HG02678 (cell line): ENCODE data around the gene XPNPEP3.

ENCODE experiments used
- ATAC-seq: cut with Tn5 transposase; IDR thresholded peaks from one replicate; pipeline ENCODE4 v1.9.1; 2021; ENCODE audit warnings: mild to moderate bottlenecking, moderate library complexity; ENCODE audit not compliant: unreplicated experiment

The XPNPEP3 gene

DNA sequence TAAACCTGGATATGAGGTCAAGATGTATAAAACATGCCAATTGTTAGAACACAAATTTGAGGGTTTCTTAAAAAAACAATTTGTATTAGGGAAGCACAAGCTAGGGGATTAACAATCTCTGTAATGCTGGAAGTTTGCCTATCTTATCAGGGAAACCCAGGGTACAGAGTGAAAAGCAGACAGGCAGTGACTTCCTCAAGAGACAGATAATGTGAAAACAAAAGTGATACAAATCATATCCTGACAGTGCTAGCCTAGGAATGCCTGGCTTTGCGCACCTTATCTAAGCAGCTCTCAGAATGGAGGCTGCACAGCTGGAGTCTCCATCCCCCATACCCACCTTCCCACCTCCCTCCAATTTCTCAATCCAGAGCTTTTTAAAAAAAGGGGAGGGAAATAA lies 71.7 kb downstream of the XPNPEP3 start:
- no peak for ATAC-seq

DNA sequence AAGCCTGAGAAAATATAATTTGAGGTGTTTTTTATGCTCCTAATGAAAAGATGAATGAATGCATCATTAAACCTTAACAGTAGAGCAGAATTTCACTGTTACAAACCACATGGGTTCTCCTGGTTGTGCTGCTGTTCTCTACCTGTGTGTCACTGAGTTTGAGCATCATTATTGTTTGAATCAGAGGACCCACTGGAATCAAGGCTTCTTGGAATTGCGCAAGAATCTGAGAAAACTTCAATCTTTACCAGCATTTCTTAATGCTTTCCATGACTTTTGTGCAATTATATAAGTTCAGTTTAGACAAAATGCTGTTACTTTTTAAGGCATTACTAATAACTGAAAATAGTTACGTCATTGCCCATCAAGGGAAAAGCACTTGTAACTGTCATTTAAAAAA lies 75.4 kb downstream of the XPNPEP3 start:
- ATAC-seq, result no peak

DNA sequence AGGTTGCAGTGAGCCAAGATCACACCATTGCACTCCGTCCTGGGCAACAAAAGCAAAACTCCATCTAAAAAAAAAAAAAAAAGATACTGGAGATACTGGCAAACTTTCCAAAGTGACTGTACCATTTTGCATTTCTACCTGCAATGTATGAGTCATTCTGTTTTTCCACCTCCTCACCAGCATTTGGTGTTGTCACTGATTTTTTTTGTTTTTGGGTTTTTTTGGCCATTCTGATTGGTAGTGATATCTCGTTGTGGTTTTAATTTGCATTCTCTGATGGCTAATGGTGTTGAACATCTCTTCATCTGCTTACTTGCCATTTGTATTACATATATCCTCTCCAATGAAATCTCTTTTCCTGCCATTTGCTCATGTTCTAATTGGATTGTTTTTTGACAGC lies 82.3 kb downstream of the XPNPEP3 start:
- ATAC-seq, result no peak

DNA sequence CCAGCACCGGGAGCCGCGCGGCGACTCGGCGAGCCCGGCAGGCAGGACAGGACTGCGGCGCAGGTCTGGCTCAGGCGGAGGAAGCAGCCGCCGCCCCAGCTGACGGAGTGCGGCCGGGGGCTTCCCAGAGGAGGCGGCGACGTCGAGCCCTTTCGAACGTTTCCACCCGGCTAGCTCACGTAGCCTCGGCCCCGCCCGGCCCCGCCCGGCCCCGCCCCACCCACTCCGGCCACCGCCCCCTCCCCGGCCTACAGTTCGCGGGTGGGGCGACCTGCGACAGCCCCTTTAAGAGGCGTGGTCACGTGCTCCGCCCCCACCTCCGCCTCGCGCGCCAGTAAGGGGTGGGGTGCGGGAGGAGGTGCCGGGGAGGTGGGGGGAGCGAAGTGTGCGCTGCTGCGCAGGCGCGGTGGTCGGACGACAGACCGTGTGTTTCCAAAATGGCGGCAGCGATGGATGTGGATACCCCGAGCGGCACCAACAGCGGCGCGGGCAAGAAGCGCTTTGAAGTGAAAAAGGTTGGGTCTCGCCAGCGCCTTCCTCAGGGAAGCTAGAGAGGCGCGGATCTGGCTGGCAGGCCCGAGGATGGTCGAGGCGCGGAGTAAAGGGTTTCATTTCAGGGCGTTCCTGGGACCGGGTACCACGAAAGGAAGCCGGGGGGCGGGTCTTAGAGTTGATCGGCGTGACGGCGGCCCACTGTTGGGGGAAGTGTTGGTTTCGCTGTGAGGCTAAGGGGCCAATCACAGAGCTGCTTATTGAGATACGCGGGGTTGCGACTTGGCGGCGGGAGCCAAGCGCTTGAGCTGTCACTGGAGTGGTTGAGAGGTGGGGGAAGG lies 94.2 kb downstream of the XPNPEP3 start, which contains the start of gene RBX1:
TSS of gene RBX1 (plus strand) at position 417 of the 833 bp plus-strand sequence. CDS start at position 438, 21 bp downstream.
- peak; percentile 77 for ATAC-seq

GRCh38 chr22:40951795-40952605 lies 95.1 kb downstream of the XPNPEP3 start:
- no peak for ATAC-seq

DNA sequence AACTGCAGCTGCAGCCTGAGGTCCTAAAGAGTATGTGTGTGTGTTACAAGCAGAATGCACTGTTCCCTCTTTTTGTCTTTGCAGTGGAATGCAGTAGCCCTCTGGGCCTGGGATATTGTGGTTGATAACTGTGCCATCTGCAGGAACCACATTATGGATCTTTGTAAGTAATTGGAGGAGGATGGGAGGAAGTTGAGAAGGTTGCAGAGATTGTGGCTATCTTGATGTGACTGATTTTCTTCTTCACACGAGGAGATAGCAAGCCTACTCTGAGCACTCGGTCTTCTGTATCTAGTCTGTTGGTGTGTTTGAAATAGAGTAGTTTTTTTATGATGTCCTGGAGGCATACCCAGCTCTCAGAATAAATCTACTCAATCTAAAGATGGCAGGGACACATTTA lies 96.5 kb downstream of the XPNPEP3 start:
- no peak for ATAC-seq

GRCh38 chr22:40954113-40954512 lies 97.2 kb downstream of the XPNPEP3 start:
- ATAC-seq, result no peak

- ATAC-seq, result no peak
These were observed 98.6 kb downstream of the XPNPEP3 start for GRCh38 chr22:40955571-40955970.

DNA sequence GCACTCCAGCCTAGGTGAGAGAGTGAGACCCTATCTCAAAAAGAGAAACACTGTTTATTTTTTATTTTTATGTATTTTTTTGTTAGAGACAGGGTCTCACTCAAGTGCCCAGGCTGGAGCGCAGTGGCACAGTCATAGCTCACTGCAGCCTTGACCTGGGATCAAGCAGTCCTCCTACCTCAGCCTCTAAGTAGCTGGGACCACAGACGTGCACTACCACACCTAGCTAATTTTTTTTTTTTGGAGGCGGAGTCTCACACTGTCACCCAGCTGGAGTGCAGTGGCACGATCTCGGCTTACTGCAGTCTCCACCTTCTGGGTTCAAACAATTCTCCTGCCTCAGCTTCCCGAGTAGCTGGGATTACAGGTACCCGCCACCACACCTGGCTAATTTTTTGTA lies 100.7 kb downstream of the XPNPEP3 start:
- ATAC-seq, result no peak

DNA sequence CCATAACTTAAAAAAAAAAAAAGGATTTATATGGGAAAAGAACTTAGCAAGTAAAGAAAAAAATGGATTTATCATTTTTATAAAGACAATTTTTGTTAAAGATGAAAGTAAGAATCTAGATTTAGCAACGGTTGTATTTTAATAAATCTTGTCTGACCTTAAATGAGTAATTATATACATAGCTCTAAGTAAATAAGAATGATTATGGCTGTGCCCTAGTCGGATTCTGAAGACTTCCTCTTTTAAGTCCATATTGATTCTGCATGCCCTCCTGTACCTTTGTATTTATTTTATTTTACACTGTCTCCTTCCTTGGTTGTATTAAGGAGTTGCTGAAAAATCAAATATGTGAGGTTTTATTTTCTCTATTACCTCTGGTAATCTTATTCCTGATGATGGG lies 101.4 kb downstream of the XPNPEP3 start:
- ATAC-seq, result no peak

DNA sequence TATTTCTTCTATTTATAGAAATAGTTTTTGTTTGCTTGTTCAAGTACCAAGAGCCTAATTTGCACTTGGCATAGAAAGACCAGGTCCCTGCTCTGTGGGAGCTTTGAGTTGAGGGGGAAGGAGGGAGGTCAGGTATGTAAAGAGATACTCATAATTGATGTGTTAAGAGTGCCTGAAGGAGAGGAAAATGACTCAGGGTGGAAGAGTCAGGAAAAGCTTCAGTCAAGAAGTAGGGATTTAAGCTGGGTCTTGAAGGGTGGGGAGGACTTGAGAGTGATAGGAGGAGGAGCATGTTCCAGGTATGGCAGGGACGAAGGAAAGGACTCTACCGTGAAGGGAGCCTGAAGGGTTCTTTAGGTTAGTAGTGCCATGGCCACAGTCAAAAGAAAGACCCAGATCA lies 103.2 kb downstream of the XPNPEP3 start:
- no peak for ATAC-seq

- no peak for ATAC-seq
These were observed 109.2 kb downstream of the XPNPEP3 start for GRCh38 chr22:40965936-40966725.

DNA sequence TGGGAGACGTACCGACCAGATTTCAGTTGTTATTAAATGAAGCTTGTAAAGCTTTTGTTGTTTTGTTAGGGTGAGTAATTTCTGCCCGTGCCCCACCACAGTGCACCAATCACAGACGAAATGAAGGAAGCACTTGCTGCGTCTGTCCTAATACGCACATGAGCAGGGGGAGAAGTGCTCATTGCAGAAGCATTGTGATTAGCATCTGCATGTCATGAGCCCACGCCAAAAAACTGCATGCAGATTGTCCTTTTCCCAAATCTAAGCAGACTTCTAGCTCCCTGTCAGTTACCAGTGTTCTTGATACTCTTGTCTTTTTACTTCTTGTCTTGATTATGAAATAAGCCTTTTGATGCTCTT lies 109.8 kb downstream of the XPNPEP3 start:
- no peak for ATAC-seq

DNA sequence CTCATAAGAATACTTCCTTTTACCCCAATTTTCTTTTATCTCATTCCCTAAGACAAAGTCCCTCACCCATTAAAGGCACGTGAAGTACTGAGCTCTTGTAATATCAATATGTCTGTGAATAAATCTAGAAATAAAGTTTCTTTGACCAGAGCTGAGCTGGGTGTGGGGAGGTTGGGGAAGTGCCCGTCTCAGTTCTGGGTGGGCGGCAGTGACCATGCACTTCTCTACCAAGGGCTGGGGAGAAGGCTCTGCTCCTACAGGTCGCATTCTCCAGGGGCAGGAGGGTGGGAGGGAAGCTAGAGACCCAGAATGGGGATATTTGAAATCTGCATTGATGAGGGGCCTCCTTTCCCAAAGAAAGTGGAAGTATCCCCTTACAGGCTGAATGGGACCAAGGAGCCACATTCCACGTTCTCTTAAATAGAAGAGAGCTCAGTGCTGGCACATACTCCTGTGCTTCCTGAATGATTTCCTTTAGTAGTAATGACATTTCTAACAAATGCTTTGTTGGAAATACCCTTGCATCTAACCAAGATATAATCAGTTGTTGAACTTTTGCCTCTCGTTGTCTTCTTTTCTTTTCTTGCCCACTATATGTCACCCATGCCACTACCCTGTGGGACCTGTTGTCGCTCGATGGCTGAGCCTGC lies 110.3 kb downstream of the XPNPEP3 start:
- ATAC-seq, result no peak

DNA sequence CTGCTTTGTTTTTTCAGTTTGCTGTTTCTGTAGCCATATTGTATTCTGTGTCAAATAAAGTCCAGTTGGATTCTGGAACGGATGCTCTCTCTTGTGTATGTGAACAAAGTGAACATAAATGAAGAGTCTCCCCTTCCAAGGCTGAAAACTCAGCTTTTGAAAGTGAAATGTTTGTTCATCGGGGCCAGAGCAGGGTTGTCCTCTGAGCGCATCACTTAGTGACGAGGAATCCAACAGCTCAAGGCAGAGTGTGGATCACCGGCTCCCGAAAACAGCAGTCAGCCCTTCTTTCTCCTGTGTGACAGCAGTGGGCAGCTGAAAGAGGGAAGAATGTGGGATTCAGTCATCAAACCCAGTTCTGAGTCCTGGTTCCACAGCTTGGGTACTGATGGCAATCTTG lies 115.6 kb downstream of the XPNPEP3 start:
- no peak for ATAC-seq

DNA sequence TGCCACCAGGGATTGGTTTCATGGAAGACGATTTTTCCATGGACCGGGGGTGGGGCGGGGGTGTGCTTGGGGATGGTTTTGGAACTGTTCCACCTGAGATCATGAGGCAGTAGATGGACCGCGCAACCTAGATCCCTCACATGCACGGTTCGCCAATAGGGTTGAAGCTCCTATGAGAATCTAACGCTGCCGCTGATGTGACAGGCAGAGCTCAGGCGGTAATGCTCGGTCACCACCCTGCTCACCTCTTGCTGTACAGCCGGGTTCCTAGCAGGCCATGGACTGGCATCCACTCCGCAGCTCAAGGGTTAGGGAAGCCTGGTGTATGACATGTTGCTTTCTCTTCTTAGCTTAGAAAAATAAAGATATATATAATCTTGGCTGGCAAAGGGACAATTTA lies 116.2 kb downstream of the XPNPEP3 start:
- ATAC-seq, result no peak

DNA sequence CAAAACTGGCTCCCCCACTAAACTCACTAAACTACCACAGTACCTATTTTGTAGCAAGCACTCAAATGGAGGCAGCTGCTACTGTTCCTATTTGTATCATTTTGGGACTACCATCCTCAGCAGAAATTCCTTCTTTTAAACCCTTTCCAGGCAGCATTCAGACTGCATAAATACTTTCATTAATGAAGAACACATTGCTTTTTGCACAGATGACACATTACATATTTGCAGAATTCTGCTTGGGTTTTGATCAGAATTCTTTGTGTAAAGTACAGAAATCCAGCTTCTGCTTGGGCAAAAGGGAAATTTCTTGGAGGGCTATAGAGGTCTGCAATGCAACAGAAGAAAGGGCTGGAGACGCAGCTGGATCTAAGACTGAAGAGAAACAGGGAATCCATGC lies 118.4 kb downstream of the XPNPEP3 start:
- no peak for ATAC-seq

DNA sequence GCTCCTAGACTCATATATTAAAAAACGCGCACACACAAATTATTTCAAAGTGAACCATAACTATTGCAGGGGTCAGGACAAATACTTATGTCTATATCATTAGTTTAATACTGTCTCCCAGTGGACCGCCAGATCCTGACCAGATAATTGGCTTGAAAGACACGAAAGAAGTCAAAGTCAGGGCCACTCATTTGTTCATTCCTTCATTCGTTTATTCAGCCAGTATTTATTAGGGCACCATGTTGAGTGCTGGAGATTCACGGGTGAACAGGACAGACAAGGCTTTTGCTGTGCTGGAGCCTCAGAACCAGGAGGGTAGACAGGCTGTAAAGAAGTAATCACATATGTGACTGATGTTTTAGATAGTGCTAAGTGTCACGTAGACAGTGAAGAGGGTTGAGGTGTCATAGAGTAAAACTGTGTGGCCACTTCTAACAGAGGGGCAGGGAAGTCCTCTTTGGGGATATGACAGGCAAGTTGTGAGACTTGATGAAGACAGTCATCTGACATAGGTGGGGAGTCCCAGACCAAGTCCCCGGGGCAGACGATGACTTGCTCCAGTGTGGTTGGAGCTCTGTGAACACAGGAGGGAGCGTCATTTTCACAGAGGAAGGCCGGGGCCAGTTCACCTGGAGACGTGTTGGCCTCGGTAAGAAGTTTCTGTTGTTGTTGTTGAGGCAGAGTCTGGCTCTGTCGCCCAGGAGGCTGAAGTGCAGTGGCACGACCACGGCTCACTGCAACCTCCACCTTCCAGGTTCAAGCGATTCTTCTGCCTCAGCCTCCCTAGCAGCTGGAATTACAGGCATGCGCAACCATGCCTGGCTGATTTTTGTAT lies 120.1 kb downstream of the XPNPEP3 start:
- ATAC-seq, result no peak

DNA sequence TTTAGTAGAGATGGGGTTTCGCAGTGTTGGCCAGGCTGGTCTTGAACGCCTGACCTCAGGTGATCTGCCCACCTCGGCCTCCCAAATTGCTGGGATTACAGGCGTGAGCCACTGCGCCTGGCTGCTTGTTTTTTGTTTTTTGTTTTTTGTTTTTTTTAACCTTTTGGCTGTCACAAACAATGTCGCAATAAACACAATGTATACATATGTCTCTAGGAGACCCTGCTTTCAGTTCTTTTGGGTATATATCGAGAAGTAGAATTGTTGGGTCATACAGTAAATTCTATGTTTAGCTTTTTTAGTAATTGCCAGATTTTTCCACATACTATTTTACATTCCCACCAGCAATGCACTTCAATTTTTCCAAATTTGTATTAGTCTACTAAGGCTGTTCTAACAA lies 122.2 kb downstream of the XPNPEP3 start:
- no peak for ATAC-seq

- no peak for ATAC-seq
These were observed 122.9 kb downstream of the XPNPEP3 start for GRCh38 chr22:40979871-40980270.
